IPS-11a (cell line): ENCODE results near the gene ZNF407.
"Not testable (repeated sequence)": the region's sequence is repeated elsewhere in the genome, so short reads cannot be mapped to it uniquely, and the experiment has no call there.

Experiments
- H3K4me3 ChIP-seq: one replicate; pipeline ENCODE4 v1.5.1; 2013; ENCODE audit warnings: low read depth, low read length, control low read depth

ZNF407 gene

DNA sequence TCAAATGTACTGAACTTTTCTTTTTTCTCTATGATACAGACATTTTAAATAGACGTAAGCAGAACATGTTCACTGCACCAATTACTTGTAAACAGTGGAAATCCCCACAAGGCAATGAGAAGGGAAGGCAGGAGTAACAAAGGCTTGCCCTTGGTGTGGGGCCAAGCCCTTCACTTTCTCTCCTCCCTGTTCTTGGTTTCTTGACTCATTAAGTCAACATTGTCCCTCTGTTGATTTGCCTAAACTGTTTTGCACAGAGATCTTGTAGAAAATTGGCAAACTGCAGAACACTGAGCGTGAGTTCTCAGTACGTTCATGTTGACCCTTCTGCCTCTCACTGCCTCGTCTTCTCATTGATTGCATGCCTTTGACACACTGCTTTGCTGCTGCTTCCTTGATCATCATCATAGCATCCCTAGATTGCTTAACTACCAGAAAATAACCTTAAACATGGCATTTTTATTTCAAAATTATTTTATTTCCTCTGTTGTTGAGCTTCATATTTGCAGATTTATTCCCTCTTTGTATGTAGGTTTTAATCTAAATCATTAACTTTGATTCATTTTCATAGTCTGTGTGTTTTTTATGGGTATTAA, 353.6 kb downstream of the ZNF407 start:
- H3K4me3 ChIP-seq, result no peak overlapping the region

DNA sequence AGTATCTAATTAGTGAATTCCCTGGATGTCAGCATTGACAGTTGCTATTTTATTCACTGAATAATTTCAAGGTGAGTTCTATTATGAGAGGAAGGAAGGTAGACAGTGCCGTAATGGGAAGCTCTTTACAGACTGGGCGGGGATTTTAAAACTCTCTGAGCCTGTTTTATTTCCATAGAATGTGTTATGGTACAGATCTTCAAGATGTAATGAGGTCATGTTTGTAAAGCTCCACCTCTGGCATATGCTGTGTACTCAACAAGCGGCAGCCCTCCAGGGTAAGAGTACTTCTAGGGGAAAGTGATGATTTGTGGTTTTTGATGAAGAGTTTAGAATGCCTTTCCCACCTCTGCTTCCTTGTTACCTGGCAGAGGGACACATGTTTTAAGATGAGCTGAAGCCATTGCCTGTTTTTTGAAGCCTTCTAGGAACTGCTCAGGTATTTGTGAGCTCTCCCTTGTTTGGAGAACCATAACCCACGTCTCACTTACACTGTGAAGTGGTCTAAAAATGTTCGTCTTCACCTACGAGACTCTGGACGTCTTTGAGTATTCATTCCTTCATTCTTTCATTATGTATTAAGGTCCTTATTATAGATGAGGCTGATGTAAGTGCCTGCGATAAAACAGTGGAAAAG, 360.0 kb downstream of the ZNF407 start:
- H3K4me3 ChIP-seq, result no peak overlapping the region

DNA sequence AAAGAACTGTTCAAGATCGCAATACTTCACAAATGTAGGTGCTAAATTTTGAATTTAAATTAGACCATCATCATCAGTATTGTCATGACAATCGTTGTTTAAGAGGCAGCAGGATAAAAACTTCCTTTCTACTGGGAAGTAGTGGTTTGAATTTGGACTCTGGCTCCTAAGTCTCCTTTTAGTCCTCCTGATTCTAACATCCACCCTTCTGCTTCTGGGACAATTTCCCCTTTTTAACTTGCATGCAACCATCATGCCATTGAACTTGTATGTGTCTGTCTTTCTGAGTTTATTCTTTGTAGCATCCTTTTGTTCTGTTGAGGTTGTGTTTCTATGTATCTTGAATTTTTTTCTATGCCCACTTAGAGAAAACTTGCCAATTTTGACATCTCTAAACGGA, 361.5 kb downstream of the ZNF407 start:
- no peak overlapping the region for H3K4me3 ChIP-seq

DNA sequence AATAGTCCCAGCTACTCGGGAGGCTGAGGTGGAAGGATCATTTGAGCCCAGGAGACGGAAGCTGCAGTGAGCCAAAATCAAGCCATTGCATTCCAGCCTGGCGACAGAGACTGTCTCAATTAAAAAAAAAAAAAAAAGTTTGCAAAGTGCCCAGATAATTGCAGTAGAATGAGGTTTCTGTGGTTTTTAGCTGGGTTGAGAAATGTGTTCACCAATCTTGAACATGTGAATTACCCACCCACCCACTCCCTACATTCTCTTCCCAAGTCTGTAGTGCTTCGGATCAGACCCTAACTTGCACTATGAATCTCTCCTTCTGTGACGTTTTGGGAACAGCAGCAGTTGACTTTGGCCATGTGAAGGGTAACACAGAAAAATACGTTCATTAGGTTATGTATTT, 363.9 kb downstream of the ZNF407 start:
- H3K4me3 ChIP-seq, result no peak overlapping the region

DNA sequence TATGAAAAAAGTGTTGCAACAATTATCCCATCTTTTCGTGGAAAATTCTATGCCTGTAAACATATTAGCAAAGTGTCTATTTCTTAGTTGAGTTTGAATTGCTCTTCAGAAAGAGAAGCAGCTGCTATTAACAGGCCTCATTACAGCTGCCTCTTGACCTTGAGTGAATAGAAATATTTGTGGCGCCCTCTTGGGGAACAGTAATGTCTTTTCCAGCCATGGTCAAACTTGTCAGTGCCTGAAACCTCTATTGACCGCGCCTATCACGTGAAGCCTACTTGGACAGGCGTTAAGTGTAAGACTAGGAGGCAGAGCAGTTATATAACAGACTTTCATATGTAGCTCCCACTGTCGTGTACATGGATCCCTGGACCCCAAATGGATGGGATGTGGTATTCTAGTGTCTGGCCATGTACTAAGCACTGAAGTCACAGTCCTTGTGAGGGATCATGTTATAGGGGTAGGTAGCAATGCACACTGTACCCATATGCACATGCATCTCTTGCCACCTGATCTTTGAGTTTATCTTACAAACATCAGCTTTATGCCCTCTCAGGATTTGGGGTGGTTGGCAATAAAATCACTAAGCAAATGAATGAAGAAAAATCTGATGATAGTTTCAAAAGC, 366.3 kb downstream of the ZNF407 start:
- no peak overlapping the region for H3K4me3 ChIP-seq

DNA sequence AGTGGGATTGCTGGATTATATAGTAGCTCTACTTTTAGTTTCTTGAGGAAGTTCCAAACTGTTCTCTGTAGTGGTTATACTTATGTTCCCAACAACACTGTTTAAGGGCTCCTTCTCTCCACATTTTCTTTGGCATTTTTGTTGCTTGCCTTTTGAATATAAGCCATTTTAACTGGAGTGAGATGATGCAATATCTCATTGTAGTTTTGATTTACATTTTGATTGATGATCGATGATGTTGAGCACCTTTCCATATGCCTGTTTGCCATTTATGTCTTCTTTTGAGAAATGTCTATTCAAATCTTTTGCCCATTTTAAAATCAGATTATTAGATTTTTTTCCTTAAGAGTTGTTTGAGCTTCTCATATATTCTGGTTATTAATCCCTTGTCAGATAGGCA, 368.0 kb downstream of the ZNF407 start:
- no peak overlapping the region for H3K4me3 ChIP-seq

DNA sequence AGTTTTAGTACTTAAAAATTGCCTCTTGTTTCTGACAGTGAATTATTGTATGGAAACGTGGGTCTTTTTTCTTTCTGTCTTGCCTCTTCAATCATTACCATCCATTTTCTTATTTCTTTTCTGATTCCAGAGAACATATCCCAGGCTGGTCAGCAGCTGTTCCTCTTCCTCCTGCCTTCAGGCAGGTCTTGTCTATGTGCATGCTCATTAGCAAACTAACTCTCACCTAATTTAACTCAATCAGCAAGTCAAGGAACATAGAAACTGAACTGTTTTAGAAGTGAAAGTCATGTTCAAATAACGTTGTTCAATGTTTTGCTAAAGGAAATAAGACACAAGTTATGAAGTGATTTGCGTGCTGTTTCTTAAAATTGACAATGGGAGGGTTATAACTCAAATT, 369.8 kb downstream of the ZNF407 start:
- H3K4me3 ChIP-seq, result no peak overlapping the region

DNA sequence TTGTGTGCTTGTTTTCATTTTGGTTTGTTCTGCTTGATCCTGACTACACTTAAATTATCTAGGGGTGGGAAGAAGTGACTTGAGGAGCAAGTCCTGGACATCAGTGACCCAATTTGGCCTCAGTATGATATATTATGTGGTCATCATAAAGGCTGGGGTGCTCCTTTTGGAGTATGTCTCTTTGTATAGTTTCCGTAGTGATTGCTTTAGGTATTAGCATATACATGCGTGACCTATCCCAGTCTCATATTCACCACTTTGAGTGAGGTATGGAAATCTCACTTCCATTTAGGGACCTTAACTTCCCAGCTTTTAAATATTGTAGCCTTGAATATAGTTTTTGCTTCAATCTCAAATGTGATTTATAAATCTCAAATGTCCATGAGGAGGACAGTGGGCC, 370.3 kb downstream of the ZNF407 start:
- H3K4me3 ChIP-seq, result no peak overlapping the region

DNA sequence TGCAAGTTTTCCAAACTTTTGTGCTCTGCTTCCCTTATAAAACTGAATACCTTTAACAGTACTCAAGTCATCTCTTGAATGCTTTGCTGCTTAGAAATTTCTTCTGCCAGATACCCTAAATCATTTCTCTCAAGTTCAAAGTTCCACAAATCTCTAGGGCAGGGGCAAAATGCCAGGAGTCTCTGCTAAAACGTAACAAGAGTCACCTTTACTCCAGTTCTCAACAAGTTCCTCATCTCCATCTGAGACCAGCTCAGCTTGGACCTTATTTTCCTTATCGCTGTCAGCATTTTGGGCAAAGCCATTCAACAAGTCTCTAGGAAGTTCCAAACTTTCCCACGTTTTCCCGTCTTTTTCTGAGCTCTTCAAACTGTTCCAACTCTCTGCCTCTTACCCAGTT, 373.7 kb downstream of the ZNF407 start:
- not testable (repeated sequence) for H3K4me3 ChIP-seq

DNA sequence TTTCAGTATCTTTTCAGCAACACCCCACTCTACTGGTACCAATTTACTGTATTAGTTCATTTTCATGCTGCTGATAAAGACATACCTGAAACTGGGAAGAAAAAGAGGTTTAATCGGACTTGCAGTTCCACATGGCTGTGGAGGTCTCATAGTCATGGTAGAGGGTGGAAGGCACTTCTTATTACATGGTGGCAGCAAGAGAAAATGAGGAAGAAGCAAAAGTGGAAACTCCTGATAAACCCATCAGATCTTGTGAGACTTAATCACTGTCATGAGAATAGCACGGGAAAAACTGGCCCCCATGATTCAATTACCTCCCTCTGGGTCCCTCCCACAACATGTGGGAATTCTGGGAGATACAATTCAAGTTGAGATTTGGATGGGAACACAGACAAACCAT, 374.1 kb downstream of the ZNF407 start:
- not testable (repeated sequence) for H3K4me3 ChIP-seq

DNA sequence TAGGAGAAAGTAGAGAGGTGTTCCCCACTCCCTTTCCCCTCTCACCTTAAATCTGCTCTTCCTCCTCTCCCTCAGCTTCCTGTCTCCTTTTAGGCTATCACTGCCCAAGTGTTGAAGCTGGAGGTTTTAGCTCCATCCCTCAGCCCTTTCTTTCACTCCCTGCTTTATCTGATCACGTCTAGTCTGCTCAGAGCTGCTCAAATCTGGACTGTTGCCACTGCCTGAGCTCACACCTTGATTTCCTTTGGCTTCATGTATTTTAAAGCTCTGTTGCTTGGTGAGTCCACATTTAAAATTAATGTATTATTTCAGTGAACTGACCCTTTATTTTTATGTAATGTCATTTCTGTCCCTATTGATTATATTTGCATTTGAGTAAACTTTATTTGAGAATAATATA, 374.7 kb downstream of the ZNF407 start:
- no peak overlapping the region for H3K4me3 ChIP-seq

DNA sequence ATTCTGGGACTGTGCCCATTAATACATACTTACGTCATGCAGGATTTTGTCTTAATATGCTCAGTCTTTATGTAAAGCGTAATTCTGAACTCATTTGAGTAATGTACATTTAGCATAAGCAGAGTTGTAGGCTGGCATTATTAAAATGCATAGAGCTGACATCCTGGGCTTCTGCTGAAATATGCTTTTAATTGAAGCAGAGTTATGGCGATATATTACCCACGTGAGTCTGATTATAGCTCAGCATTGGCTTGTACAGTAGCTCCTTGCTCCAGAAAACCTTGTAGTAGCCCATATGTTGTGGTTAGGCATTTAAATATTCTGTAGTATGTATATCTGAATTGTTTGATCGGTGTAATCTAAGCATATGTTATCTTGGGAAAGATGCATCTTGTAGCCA, 377.3 kb downstream of the ZNF407 start:
- H3K4me3 ChIP-seq, result no peak overlapping the region

DNA sequence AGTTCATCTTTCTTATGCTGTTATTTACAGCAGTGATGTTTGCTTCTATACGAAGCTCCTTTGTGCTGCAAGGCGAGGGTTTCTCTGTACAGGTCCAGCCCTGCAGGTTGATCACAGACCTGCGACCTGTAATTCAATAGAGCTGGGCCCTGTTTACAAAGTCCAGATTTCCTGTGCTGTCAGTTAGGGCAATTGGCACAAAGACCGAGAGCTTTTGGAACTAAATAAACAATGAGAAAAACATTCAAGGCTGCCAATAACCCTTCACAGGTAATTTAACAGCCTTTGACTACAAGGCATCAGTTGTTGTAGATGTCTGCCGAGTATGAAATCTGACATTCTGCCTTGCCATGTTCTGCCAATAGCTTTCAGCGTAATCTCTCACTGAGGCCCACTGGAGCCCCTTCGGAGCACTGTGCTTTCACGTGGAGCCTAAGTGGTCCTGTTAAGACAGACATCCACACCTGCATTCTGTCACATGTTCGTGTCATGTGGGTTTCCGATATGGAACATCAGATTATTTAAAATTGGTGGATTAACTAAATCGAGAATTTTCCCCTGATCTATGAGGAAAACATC, 378.8 kb downstream of the ZNF407 start:
- no peak overlapping the region for H3K4me3 ChIP-seq

DNA sequence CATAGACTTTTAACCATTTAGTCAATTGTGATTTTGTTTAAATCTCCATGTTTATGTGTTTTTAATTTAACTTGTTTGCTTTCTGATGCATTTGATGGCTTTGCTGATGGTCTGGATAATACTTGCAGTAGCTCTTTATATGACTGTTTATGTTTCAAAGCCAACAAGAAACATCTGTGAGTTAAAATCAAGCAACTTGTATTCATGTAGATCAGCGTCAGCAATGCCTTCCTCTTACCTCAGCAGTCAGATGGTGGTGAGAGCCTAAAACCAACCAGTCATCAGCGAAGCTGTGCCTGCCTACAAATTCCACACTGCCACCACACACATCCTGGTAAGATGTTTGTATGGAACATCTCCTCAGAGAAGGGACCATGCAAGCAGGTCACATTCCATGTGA, 379.4 kb downstream of the ZNF407 start:
- no peak overlapping the region for H3K4me3 ChIP-seq

DNA sequence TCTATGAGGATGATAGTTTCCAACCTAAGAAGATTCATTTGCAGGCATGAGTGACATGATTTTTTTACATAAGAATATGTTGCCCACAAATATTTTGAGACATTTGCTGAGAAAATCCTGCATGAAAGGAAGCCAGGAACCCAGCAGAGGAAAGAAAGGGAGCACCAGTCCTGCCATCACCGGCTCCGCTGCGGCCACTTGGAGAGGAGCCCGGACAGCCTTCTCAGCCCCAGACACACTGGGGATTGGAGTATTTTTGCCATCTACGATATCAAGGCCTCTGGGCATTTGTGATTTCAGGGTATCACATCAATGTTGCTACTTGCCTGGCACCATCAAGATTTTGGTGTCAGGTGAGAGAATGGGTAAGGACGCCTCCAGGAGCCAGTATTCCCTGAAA, 383.0 kb downstream of the ZNF407 start:
- H3K4me3 ChIP-seq, result no peak overlapping the region

DNA sequence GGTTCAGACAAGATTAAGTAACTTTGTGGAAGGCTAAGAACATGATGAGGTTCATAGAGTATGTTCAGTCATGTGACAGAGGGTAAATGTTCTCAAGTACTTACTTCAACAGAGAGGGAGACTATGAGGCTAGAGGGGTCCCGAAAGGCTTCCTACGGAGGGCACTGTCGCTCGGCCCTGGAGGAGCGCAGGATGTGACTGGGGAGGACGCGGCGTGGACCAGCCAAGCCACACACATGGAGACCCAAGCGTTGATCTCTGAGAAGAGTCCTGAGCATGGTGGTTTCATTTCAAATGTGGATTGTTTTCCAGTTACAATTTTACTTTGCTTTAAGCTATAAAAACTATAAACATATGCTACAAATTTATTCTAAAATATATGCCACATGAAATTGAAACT, 383.8 kb downstream of the ZNF407 start:
- no peak overlapping the region for H3K4me3 ChIP-seq

DNA sequence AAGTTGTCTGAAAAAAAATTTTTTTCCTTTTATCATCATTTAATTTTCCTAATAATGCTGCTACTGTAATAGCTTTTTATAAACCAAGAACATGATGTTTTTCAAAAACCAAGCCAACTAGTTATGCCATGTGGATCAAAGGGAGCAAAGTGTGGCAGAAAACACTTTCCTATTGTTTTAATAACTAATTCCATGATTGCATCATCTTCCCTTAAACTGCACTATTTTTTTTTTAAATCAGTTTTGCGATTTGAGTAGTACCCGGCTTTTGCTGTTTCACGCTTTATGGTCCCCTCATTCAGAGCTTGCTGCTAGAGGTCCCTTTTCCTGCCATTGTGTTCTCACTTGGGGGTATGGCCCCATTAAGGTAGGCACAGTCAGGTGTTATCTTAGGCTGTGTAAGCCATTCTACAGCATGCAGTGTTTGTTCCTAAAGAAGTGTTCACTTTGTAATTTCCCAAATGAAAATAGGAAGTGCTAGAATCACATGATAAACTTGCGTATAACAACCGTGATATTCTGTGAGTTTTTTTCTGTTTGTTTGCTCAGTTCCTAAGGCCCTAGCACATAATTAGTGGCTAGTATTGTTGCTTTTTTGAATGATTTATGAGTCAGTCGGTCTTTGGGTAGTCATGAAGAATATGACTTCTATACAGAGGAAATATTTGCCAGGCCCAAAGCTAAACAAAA, 385.4 kb downstream of the ZNF407 start:
- no peak overlapping the region for H3K4me3 ChIP-seq

DNA sequence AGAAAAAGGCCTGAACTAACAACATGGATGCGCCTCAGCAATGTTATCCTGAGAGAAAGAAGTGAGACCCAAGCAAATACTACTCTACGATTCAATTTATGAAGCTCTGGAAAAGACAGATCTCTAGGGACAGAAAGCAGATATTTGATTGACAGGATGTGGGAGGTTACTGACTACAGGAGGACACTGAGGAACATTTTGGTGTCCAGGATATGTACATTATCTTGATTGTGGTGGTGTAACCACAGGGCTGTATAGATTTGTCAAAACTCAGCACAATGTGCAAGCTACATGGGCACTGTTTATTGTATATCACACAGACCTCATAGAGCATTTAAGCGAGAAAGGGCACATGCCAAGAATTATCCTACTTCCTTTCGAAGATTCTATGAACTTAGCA, 391.5 kb downstream of the ZNF407 start:
- no peak overlapping the region for H3K4me3 ChIP-seq

DNA sequence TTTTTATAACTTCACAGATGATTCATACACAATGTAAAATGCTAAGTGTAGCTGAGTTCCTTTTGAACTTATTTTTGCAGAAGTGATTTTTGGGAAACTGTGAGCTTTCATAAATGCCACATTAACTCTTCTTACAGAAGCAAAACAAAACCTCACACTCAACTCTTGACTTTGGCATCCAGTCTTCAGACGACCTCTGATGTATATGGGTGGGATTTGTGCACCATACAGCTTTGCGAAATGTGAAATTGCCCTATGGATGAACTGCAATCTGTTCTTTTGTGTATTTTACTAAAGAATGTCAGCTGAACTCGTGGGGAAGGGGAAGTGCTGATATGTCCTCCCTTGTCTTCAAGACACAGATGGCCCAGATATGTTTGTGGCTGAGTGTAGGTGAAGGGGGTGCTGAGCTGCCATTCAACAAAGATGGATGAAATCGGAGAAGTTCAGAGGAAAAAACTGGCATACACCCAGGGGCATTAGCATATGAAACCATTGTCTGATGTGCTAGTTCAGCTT, 393.0 kb downstream of the ZNF407 start:
- H3K4me3 ChIP-seq, result no peak overlapping the region

DNA sequence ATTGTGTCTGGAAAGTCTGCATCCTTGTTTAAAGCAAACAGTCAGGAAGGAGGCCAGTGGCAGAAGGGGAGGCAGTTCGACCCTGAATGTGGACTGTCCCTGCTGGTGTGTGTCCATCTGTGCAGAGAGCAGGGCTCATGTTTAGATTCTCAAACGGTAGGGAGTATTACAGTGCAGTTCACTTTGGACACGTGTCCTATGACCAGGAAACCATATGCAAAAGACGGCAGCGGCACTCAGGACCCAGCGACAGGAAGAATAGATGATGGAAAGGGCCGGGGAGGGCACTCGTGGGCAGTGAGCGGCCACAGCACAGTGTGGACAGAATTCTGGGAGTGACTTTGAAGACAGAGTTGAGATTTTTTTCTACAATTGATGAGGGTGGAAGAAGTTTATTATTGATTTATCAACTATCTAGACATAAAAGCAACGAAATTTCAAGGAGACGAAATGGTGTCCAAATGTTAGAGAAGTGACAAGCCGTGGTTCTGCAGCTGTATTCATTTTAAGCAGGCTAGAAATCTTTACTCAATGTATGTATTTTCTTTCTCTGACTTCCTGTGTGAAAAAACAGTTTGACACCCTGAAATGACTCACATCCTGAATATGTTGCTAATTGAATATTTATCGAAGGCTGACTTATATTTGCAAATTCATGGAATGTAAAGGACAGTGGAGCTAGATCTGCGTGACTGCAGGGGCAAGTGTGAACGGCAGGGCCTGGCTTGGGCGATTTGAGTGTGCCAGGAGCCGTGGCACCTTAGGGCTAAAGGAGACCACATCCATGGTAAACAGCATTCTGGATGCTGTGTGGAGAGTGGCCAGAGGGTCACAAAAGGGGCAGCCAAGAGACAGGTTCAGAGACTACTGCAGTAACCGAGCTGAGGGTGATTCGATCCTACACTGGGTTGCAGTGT, 397.1 kb downstream of the ZNF407 start:
- H3K4me3 ChIP-seq, result no peak overlapping the region

DNA sequence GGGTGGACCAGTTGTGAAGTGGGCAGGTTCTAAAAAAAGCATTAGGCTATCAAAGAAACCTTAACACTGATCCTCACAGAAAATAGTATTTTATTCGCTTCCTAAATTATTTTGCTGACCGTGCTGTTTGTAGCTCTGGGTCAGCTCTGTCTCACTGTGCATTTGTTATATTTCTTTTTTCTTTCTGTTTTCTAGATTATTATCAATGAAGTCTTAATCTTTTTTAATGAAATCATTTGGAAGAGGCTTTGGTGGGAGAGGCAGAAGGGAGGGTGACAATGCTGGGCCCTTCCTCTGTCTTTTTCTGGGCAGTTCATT, 397.7 kb downstream of the ZNF407 start:
- no peak overlapping the region for H3K4me3 ChIP-seq
